Measurements from ENCODE around the gene SHCBP1L.

SHCBP1L gene

GRCh38 chr1:182952677-182953444 lies at the start of gene SHCBP1L:
Gene SHCBP1L (minus strand): TSS chr1:182953166. CDS start chr1:182953133, 33 bp downstream.
- H3K27me3 ChIP-seq (ENCODE audit: control insufficient read depth in 5 of 5, insufficient read depth in 4 of 5, low read length in 5 of 5), result peaks cover 0 to 7% (median 4%) of the 10 kb centered on the region in 5 donors
- H3K36me3 ChIP-seq (ENCODE audit: control insufficient read depth in 5 of 5, insufficient read depth in 5 of 5, low read length in 5 of 5), result no peaks in the 10 kb centered on the region
- H3K9ac ChIP-seq (ENCODE audit: low read length in 5 of 5), result peak within 1 kb of the TSS in 1 of 5 donors; percentile 59
- peaks cover 0 to 12% (median 9%) of the 10 kb centered on the region in 5 donors for H3K4me1 ChIP-seq (ENCODE audit: control insufficient read depth in 5 of 5, insufficient read depth in 5 of 5, low read length in 5 of 5)
- H3K9me3 ChIP-seq (ENCODE audit: control insufficient read depth in 5 of 5, low read length in 5 of 5), result no peaks in the 10 kb centered on the region
- peak within 1 kb of the TSS; percentile 39 to 64 (median 56) for H3K4me3 ChIP-seq (ENCODE audit: low read depth in 1 of 5, low read length in 5 of 5)
- H3K27ac ChIP-seq (ENCODE audit: low read depth, low read length), result no peak within 1 kb of the TSS

- no peaks in the 10 kb centered on the region for H3K36me3 ChIP-seq (ENCODE audit: control insufficient read depth in 5 of 5, insufficient read depth in 5 of 5, low read length in 5 of 5)
- H3K4me1 ChIP-seq (ENCODE audit: control insufficient read depth in 5 of 5, insufficient read depth in 5 of 5, low read length in 5 of 5), result peaks cover 2 to 30% (median 22%) of the 10 kb centered on the region in 5 donors
- peak overlapping the region; percentile 70 for H3K27ac ChIP-seq (ENCODE audit: low read depth, low read length)
- no peak overlapping the region for H3K9ac ChIP-seq (ENCODE audit: low read length in 5 of 5)
- no peaks in the 10 kb centered on the region for H3K27me3 ChIP-seq (ENCODE audit: control insufficient read depth in 5 of 5, insufficient read depth in 4 of 5, low read length in 5 of 5)
- no peak overlapping the region for H3K4me3 ChIP-seq (ENCODE audit: low read depth in 1 of 5, low read length in 5 of 5)
- H3K9me3 ChIP-seq (ENCODE audit: control insufficient read depth in 5 of 5, low read length in 5 of 5), result no peaks in the 10 kb centered on the region
These were observed 49.3 kb upstream of the SHCBP1L start for GRCh38 chr1:183002267-183002666.

GRCh38 chr1:183000167-183000962 lies 47.4 kb upstream of the SHCBP1L start:
- Histone ChIP-seq H3K9ac (ENCODE audit: low read length in 5 of 5) (no peak overlapping the region), H3K4me1 (ENCODE audit: control insufficient read depth in 5 of 5, insufficient read depth in 5 of 5, low read length in 5 of 5) (peaks cover 2 to 30% (median 24%) of the 10 kb centered on the region in 5 donors), H3K9me3 (ENCODE audit: control insufficient read depth in 5 of 5, low read length in 5 of 5) (no peaks in the 10 kb centered on the region), H3K27ac (ENCODE audit: low read depth, low read length) (peak overlapping the region; percentile 27), H3K27me3 (ENCODE audit: control insufficient read depth in 5 of 5, insufficient read depth in 4 of 5, low read length in 5 of 5) (no peaks in the 10 kb centered on the region), H3K4me3 (ENCODE audit: low read depth in 1 of 5, low read length in 5 of 5) (no peak overlapping the region), H3K36me3 (ENCODE audit: control insufficient read depth in 5 of 5, insufficient read depth in 5 of 5, low read length in 5 of 5) (no peaks in the 10 kb centered on the region)

- Histone ChIP-seq H3K4me3 (ENCODE audit: low read depth in 1 of 5, low read length in 5 of 5) (no peak overlapping the region), H3K27me3 (ENCODE audit: control insufficient read depth in 5 of 5, insufficient read depth in 4 of 5, low read length in 5 of 5) (no peaks in the 10 kb centered on the region), H3K27ac (ENCODE audit: low read depth, low read length) (no peak overlapping the region), H3K9ac (ENCODE audit: low read length in 5 of 5) (no peak overlapping the region), H3K36me3 (ENCODE audit: control insufficient read depth in 5 of 5, insufficient read depth in 5 of 5, low read length in 5 of 5) (no peaks in the 10 kb centered on the region), H3K9me3 (ENCODE audit: control insufficient read depth in 5 of 5, low read length in 5 of 5) (no peaks in the 10 kb centered on the region), H3K4me1 (ENCODE audit: control insufficient read depth in 5 of 5, insufficient read depth in 5 of 5, low read length in 5 of 5) (peaks cover 0 to 24% (median 19%) of the 10 kb centered on the region in 5 donors)
These were observed 45.5 kb upstream of the SHCBP1L start for GRCh38 chr1:182998482-182998881.

- Histone ChIP-seq H3K36me3 (ENCODE audit: control insufficient read depth in 5 of 5, insufficient read depth in 5 of 5, low read length in 5 of 5) (no peaks in the 10 kb centered on the region), H3K27ac (ENCODE audit: low read depth, low read length) (no peak overlapping the region), H3K4me1 (ENCODE audit: control insufficient read depth in 5 of 5, insufficient read depth in 5 of 5, low read length in 5 of 5) (peaks cover 0 to 11% (median 10%) of the 10 kb centered on the region in 5 donors), H3K9ac (ENCODE audit: low read length in 5 of 5) (no peak overlapping the region), H3K27me3 (ENCODE audit: control insufficient read depth in 5 of 5, insufficient read depth in 4 of 5, low read length in 5 of 5) (no peaks in the 10 kb centered on the region), H3K4me3 (ENCODE audit: low read depth in 1 of 5, low read length in 5 of 5) (no peak overlapping the region), H3K9me3 (ENCODE audit: control insufficient read depth in 5 of 5, low read length in 5 of 5) (no peaks in the 10 kb centered on the region)
These were observed 43.9 kb upstream of the SHCBP1L start for GRCh38 chr1:182996816-182997215.

GRCh38 chr1:182995894-182996293 lies 42.9 kb upstream of the SHCBP1L start:
- Histone ChIP-seq H3K27ac (ENCODE audit: low read depth, low read length) (no peak overlapping the region), H3K4me1 (ENCODE audit: control insufficient read depth in 5 of 5, insufficient read depth in 5 of 5, low read length in 5 of 5) (peaks cover 0 to 10% (median 6%) of the 10 kb centered on the region in 5 donors), H3K9me3 (ENCODE audit: control insufficient read depth in 5 of 5, low read length in 5 of 5) (no peaks in the 10 kb centered on the region), H3K27me3 (ENCODE audit: control insufficient read depth in 5 of 5, insufficient read depth in 4 of 5, low read length in 5 of 5) (no peaks in the 10 kb centered on the region), H3K9ac (ENCODE audit: low read length in 5 of 5) (no peak overlapping the region), H3K4me3 (ENCODE audit: low read depth in 1 of 5, low read length in 5 of 5) (no peak overlapping the region), H3K36me3 (ENCODE audit: control insufficient read depth in 5 of 5, insufficient read depth in 5 of 5, low read length in 5 of 5) (no peaks in the 10 kb centered on the region)

- Histone ChIP-seq H3K27me3 (ENCODE audit: control insufficient read depth in 5 of 5, insufficient read depth in 4 of 5, low read length in 5 of 5) (no peaks in the 10 kb centered on the region), H3K4me1 (ENCODE audit: control insufficient read depth in 5 of 5, insufficient read depth in 5 of 5, low read length in 5 of 5) (peaks cover 0 to 12% (median 11%) of the 10 kb centered on the region in 5 donors), H3K36me3 (ENCODE audit: control insufficient read depth in 5 of 5, insufficient read depth in 5 of 5, low read length in 5 of 5) (no peaks in the 10 kb centered on the region), H3K9me3 (ENCODE audit: control insufficient read depth in 5 of 5, low read length in 5 of 5) (no peaks in the 10 kb centered on the region), H3K4me3 (ENCODE audit: low read depth in 1 of 5, low read length in 5 of 5) (no peak overlapping the region), H3K9ac (ENCODE audit: low read length in 5 of 5) (no peak overlapping the region), H3K27ac (ENCODE audit: low read depth, low read length) (no peak overlapping the region)
These were observed 40.8 kb upstream of the SHCBP1L start for GRCh38 chr1:182993746-182994145.

GRCh38 chr1:182990413-182991144 lies 37.6 kb upstream of the SHCBP1L start:
- peaks cover 0 to 12% (median 8%) of the 10 kb centered on the region in 5 donors for H3K4me1 ChIP-seq (ENCODE audit: control insufficient read depth in 5 of 5, insufficient read depth in 5 of 5, low read length in 5 of 5)
- no peak overlapping the region for H3K9ac ChIP-seq (ENCODE audit: low read length in 5 of 5)
- H3K27ac ChIP-seq (ENCODE audit: low read depth, low read length), result peak overlapping the region; percentile 74
- no peaks in the 10 kb centered on the region for H3K27me3 ChIP-seq (ENCODE audit: control insufficient read depth in 5 of 5, insufficient read depth in 4 of 5, low read length in 5 of 5)
- no peaks in the 10 kb centered on the region for H3K9me3 ChIP-seq (ENCODE audit: control insufficient read depth in 5 of 5, low read length in 5 of 5)
- no peaks in the 10 kb centered on the region for H3K36me3 ChIP-seq (ENCODE audit: control insufficient read depth in 5 of 5, insufficient read depth in 5 of 5, low read length in 5 of 5)
- no peak overlapping the region for H3K4me3 ChIP-seq (ENCODE audit: low read depth in 1 of 5, low read length in 5 of 5)

- Histone ChIP-seq H3K9ac (ENCODE audit: low read length in 5 of 5) (no peak overlapping the region), H3K4me3 (ENCODE audit: low read depth in 1 of 5, low read length in 5 of 5) (no peak overlapping the region), H3K27ac (ENCODE audit: low read depth, low read length) (no peak overlapping the region), H3K36me3 (ENCODE audit: control insufficient read depth in 5 of 5, insufficient read depth in 5 of 5, low read length in 5 of 5) (no peaks in the 10 kb centered on the region), H3K4me1 (ENCODE audit: control insufficient read depth in 5 of 5, insufficient read depth in 5 of 5, low read length in 5 of 5) (peaks cover 0 to 11% (median 8%) of the 10 kb centered on the region in 5 donors), H3K9me3 (ENCODE audit: control insufficient read depth in 5 of 5, low read length in 5 of 5) (no peaks in the 10 kb centered on the region), H3K27me3 (ENCODE audit: control insufficient read depth in 5 of 5, insufficient read depth in 4 of 5, low read length in 5 of 5) (no peaks in the 10 kb centered on the region)
These were observed 32.9 kb upstream of the SHCBP1L start for GRCh38 chr1:182985876-182986275.
